HCT116 (cell line): Measurements from ENCODE around the gene EIF2AK3.

Source experiments
- CEBPB ChIP-seq: IDR thresholded peaks from 2 replicates; pipeline ENCODE4 v1.6.1; 2012; ENCODE audit warnings: low read depth
- EZH2 ChIP-seq: fragments of 200-600 bp; sonication (generic); IDR thresholded peaks from 2 replicates; pipeline ENCODE4 v1.6.1; 2017; ENCODE audit warnings: antibody characterized with exemption, mixed run types
- JUND ChIP-seq: IDR thresholded peaks from 2 replicates; pipeline ENCODE4 v1.6.1; 2012
- POLR2A ChIP-seq: IDR thresholded peaks from 2 replicates; pipeline ENCODE4 v1.7.0; 2011; ENCODE audit warnings: borderline replicate concordance; ENCODE audit not compliant: insufficient read depth, insufficient read length; ENCODE audit errors: extremely low read depth
- RAD21 ChIP-seq: IDR thresholded peaks from 2 replicates; pipeline ENCODE4 v1.6.1; 2012; ENCODE audit warnings: low read depth, mild to moderate bottlenecking
- SIN3A ChIP-seq: IDR thresholded peaks from 2 replicates; pipeline ENCODE4 v1.6.1; 2012; ENCODE audit warnings: low read depth
- SP1 ChIP-seq: IDR thresholded peaks from 2 replicates; pipeline ENCODE4 v1.6.1; 2012; ENCODE audit warnings: low read depth
- ZFX ChIP-seq: fragments of 450-650 bp; IDR thresholded peaks from 2 replicates; pipeline ENCODE4 v1.6.1; 2017
- TF ChIP-seq, protein P1 (sequence below), 3 experiments: fragments of 200-600 bp in 1 of 3; sonication (generic) in 1 of 3; IDR thresholded peaks in 2 of 3; conservative IDR thresholded peaks in 1 of 3; 2 replicates each; pipeline ENCODE4 v1.5.1; 2012 to 2017; ENCODE audit warnings: low read depth in 2 of 3, low read length in 2 of 3, antibody characterized with exemption in 1 of 3, borderline replicate concordance in 1 of 3, control low read depth in 1 of 3, mild to moderate bottlenecking in 1 of 3, mixed read lengths in 1 of 3, mixed run types in 1 of 3, moderate library complexity in 1 of 3; ENCODE audit not compliant: insufficient read depth in 1 of 3
- TF ChIP-seq, protein P2 (sequence below): IDR thresholded peaks from 2 replicates; pipeline ENCODE4 v1.6.1; 2012
- TF ChIP-seq, protein P3 (sequence below): IDR thresholded peaks from 2 replicates; pipeline ENCODE4 v1.6.1; 2012
- TF ChIP-seq, protein P4 (sequence below): IDR thresholded peaks from 2 replicates; pipeline ENCODE4 v1.6.1; 2012; ENCODE audit warnings: low read depth

DNA sequence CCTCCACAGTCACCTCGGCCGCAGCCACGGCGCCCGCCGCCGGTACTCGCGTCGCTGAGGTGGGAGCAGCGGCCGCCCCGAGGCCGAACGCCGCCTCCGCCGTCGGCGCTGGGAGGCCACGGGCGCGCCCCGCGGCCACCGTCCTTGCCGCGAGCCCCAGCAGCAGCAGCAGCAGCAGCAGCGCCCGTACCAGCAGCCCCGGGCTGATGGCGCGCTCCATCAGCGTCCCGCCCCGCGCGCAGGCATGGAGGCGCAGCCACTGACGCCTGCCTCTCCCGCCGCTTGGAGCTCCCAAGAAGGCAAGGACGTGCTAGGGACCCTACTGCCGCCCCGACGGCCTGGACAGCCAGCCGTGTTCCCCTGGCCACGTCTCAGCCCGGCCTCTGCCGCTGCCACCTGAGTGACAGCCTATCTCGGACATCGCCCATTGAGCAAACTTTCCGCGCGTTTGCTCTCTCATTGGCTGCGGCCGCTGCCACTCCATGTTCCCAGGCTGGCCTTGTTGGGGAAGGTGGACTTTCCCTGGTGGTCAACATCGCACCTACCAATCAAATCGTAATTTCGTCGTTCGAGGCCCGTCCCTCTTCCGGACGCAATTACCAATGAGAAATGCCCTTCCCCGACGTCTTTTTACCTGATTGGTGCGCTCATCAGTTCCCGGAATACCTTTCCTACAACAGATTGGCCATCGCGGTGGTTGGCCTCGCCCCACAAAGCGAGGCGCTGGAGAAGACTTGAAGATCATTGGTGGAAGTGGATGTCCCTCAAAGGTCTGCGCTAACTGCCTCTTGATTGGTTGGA is at the start of gene EIF2AK3:
- no peak for TF ChIP-seq POLR2A
- TF ChIP-seq, protein P1, sequence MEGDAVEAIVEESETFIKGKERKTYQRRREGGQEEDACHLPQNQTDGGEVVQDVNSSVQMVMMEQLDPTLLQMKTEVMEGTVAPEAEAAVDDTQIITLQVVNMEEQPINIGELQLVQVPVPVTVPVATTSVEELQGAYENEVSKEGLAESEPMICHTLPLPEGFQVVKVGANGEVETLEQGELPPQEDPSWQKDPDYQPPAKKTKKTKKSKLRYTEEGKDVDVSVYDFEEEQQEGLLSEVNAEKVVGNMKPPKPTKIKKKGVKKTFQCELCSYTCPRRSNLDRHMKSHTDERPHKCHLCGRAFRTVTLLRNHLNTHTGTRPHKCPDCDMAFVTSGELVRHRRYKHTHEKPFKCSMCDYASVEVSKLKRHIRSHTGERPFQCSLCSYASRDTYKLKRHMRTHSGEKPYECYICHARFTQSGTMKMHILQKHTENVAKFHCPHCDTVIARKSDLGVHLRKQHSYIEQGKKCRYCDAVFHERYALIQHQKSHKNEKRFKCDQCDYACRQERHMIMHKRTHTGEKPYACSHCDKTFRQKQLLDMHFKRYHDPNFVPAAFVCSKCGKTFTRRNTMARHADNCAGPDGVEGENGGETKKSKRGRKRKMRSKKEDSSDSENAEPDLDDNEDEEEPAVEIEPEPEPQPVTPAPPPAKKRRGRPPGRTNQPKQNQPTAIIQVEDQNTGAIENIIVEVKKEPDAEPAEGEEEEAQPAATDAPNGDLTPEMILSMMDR (IDR thresholded peaks at IDR 0.05 in 2 of 3, conservative IDR thresholded peaks at IDR 0.05 in 1 of 3; ENCODE audit: borderline replicate concordance in 1 of 3, insufficient read depth in 1 of 3, low read depth in 2 of 3, low read length in 2 of 3) = no peak
- TF ChIP-seq, protein P2, sequence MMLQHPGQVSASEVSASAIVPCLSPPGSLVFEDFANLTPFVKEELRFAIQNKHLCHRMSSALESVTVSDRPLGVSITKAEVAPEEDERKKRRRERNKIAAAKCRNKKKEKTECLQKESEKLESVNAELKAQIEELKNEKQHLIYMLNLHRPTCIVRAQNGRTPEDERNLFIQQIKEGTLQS = no peak
- no peak for TF ChIP-seq EZH2
- TF ChIP-seq, protein P3, sequence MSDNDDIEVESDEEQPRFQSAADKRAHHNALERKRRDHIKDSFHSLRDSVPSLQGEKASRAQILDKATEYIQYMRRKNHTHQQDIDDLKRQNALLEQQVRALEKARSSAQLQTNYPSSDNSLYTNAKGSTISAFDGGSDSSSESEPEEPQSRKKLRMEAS = no peak
- TF ChIP-seq JUND = no peak
- TF ChIP-seq CEBPB = no peak
- no peak for TF ChIP-seq SIN3A
- TF ChIP-seq, protein P4, sequence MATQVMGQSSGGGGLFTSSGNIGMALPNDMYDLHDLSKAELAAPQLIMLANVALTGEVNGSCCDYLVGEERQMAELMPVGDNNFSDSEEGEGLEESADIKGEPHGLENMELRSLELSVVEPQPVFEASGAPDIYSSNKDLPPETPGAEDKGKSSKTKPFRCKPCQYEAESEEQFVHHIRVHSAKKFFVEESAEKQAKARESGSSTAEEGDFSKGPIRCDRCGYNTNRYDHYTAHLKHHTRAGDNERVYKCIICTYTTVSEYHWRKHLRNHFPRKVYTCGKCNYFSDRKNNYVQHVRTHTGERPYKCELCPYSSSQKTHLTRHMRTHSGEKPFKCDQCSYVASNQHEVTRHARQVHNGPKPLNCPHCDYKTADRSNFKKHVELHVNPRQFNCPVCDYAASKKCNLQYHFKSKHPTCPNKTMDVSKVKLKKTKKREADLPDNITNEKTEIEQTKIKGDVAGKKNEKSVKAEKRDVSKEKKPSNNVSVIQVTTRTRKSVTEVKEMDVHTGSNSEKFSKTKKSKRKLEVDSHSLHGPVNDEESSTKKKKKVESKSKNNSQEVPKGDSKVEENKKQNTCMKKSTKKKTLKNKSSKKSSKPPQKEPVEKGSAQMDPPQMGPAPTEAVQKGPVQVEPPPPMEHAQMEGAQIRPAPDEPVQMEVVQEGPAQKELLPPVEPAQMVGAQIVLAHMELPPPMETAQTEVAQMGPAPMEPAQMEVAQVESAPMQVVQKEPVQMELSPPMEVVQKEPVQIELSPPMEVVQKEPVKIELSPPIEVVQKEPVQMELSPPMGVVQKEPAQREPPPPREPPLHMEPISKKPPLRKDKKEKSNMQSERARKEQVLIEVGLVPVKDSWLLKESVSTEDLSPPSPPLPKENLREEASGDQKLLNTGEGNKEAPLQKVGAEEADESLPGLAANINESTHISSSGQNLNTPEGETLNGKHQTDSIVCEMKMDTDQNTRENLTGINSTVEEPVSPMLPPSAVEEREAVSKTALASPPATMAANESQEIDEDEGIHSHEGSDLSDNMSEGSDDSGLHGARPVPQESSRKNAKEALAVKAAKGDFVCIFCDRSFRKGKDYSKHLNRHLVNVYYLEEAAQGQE = no peak
- TF ChIP-seq ZFX = peak; percentile 58
- TF ChIP-seq SP1 = peak; percentile 100
- no peak for TF ChIP-seq RAD21
